HG03066 (cell line): Measurements from ENCODE around the gene CBFA2T2.
"Not testable (repeated sequence)": the region's sequence is repeated elsewhere in the genome, so short reads cannot be mapped to it uniquely, and the experiment has no call there.

Experiments
- ATAC-seq: cut with Tn5 transposase; IDR thresholded peaks from one replicate; pipeline ENCODE4 v1.9.1; 2021; ENCODE audit warnings: low read depth; ENCODE audit not compliant: unreplicated experiment

The CBFA2T2 gene

GRCh38 chr20:33686984-33687366 lies 197.1 kb downstream of the CBFA2T2 start:
- no peak for ATAC-seq

GRCh38 chr20:33687370-33687915 lies 197.5 kb downstream of the CBFA2T2 start:
- no peak for ATAC-seq

GRCh38 chr20:33687993-33688937 lies 198.4 kb downstream of the CBFA2T2 start:
- ATAC-seq: no peak

DNA sequence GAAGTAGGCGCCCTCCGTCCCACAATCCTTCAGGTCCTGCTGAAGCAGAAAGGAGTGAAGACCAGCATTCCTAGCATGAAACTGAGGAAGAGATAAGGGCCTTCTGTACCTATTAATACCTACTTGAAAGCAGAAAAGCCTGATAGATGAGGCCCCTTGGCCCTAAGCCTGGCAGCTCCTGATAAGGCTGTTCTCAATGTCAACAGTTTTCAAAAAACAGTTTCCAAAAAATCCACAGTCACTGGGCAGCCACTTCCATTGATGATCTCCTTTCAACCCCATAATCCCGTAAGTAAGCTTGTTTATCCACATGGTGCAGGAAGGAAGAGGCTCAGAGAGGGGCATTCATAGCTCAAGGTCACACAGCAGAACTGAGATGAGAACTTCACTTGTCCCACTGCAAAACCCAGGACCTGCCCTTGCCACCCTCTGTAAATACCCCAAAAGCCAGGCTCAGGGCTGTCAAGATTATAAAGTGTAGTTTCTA lies 199.1 kb downstream of the CBFA2T2 start:
- no peak for ATAC-seq

- ATAC-seq: no peak
Observed at GRCh38 chr20:33689493-33689892, 199.6 kb downstream of the CBFA2T2 start.

- ATAC-seq: no peak
Observed at GRCh38 chr20:33689973-33690372, 200.1 kb downstream of the CBFA2T2 start.

DNA sequence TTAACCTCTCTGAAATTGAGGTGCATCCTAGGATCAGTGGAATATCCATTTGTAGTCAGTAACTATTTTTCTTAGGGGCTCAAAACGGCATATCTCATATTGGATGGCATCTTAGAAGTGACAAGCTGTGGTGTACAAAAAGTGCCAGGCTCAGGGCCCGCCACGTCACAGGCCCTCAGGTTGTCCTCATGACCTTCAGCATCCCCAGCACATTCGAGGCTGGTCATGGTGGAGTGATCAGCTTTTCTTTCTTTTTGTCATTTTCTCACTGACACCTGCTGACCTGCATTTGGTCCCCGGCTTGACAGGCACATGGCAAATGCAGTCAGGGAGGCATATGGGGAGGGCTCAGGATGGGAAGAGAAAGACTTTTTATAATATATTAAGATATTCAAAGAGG lies 203.4 kb downstream of the CBFA2T2 start:
- ATAC-seq: no peak

DNA sequence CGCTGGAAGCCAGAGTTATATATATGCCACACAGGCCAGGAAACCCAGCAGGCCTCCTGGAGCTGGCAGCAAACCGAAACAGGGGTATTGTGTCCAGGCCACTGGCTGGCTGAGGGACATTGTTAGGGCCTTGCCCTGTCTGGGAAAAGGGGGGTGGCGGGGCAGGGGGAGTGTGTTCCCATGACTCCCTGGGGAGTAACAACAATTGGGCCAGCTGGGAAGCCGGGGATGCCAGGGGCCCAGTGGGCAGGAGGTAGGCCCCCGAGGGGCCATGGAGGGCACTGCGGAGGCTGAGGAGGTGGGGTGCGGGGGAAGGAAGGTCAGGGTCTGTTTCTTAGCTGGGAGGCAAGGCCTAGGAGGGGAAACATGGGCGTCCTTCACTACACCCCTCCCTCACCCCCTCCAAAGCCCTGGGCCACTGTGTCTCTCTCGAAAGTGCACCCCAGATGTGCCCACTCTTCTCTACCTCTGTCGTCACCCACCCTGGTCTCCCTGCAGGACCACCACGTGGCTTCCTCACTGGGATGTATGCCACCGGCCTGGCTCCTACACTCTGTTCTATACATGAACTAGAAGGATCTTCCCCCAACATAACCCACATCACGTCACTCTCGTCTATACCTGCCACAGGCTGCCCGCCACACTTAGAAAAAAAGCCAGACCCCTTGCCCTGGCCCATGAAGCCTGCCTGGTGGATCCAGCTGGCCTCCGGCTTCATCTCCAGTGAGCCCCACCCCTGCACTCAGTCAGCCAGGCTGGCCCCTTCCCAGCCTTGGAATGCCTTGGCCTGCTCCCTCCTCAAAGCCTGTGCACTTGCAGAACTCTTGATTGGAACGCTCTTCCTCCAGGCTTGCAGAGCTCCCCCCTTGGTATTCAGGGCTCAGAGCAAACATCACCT lies 204.1 kb downstream of the CBFA2T2 start:
- ATAC-seq: no peak

DNA sequence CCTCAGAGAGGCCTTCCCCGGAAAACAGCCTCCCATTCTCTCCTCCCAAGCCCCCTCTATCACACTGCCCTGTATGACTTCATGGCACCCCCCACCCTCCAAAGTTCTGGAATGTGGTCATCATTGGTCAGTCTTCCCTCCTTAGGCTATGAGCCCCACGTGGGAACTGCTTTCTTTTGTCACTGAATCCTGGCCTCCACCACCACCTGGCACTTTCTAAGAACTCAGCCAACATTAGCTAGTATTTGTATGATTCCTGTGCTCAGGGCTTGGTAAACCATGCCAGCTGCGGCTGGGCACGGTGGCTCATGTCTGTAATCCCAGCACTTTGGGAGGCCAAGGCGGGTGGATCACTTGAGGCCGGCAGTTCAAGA lies 204.7 kb downstream of the CBFA2T2 start:
- ATAC-seq: no peak

DNA sequence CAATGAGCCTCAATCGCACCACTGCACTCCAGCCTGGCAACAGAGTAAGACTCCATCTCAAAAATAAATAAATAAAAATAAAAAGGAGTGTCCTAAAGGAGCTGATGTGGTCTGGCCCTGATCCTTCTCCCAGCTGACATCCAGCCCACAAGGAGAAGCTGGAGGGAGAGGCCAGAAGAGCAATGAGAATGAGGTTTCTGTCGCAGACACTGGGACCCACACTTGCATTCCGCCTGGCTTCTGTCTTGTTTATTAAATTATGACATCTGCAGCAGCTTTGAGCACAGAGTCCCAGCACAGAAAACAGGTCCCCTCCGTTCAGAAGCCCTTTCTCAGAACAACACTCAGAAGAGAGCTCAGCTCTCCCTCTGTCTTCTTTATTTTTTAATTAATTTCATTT lies 206.6 kb downstream of the CBFA2T2 start:
- no peak for ATAC-seq

GRCh38 chr20:33697129-33697528 lies 207.2 kb downstream of the CBFA2T2 start:
- ATAC-seq: no peak

GRCh38 chr20:33698966-33699365 lies 209.1 kb downstream of the CBFA2T2 start:
- not testable (repeated sequence) for ATAC-seq
